IMR-90 (cell line): ENCODE data around the gene INO80. TPM values are rescaled to one million over a fixed set of nuclear protein-coding genes. Genes with fewer than 3 reads are reported as not detected.

Experiments
- ATAC-seq: fragments of 200-7000 bp; cut with Tn5 transposase; 2 replicates; pipeline ENCODE4 v1.9.1; 2020; ENCODE audit warnings: low read depth, mild to moderate bottlenecking, moderate library complexity
- BruUV-seq: library from RNA; stranded (reverse); fragments of 400-500 nt; replicated peaks from 2 replicates; lab custom pipeline; 2021; lab: Mats Ljungman, UMichigan
- CTCF ChIA-PET: fragments of 300-600 bp; formaldehyde crosslinking; extraction: SDS; loops from one replicate; lab custom pipeline; 2021; ENCODE audit warnings: antibody characterized with exemption; lab: Yijun Ruan, JAX
- POLR2A ChIA-PET: fragments of 300-600 bp; sonication (Branson Sonifier 250); formaldehyde crosslinking; loops from one replicate; lab custom pipeline; 2022; ENCODE audit warnings: antibody characterized with exemption; ENCODE audit not compliant: unreplicated experiment; lab: Charles Lee
- DNase-seq: peaks from one replicate; pipeline ENCODE4 v3.0.0; 2013
- H2AFZ ChIP-seq: replicated peaks from 2 replicates; pipeline ENCODE3; 2013; ENCODE audit warnings: low read length, mild to moderate bottlenecking; ENCODE audit not compliant: poor library complexity
- H2AK5ac ChIP-seq: 2 replicates; pipeline ENCODE4 v1.6.1; 2013; ENCODE audit warnings: low read depth, low read length, inconsistent platforms
- H2AK9ac ChIP-seq: replicated peaks from 2 replicates; pipeline ENCODE3; 2013; ENCODE audit warnings: mild to moderate bottlenecking, low read depth, low read length, moderate library complexity; ENCODE audit not compliant: poor library complexity
- H2BK120ac ChIP-seq: 2 replicates; pipeline ENCODE4 v1.6.1; 2013; ENCODE audit warnings: low read depth, low read length, inconsistent platforms
- H2BK15ac ChIP-seq: 3 replicates; pipeline ENCODE4 v1.6.1; 2013; ENCODE audit warnings: low read depth, low read length, inconsistent platforms
- H2BK20ac ChIP-seq: 2 replicates; pipeline ENCODE4 v1.6.1; 2013; ENCODE audit warnings: low read depth, mild to moderate bottlenecking, inconsistent platforms, low read length, moderate library complexity
- H2BK5ac ChIP-seq: 2 replicates; pipeline ENCODE4 v1.6.1; 2013; ENCODE audit warnings: mild to moderate bottlenecking, low read depth, low read length, inconsistent platforms; ENCODE audit not compliant: poor library complexity, severe bottlenecking
- H3K14ac ChIP-seq: replicated peaks from 2 replicates; pipeline ENCODE4 v1.6.1; 2013; ENCODE audit warnings: low read depth, low read length, inconsistent platforms
- H3K18ac ChIP-seq: 2 replicates; pipeline ENCODE4 v1.6.1; 2013; ENCODE audit warnings: low read depth, low read length, control low read depth
- H3K23ac ChIP-seq: 2 replicates; pipeline ENCODE4 v1.6.1; 2013; ENCODE audit warnings: low read depth, low read length, inconsistent platforms
- H3K27ac ChIP-seq: 2 replicates; pipeline ENCODE4 v1.5.1; 2013; ENCODE audit warnings: mild to moderate bottlenecking, control low read depth, low read length; ENCODE audit not compliant: insufficient read depth
- H3K27me3 ChIP-seq: 2 replicates; pipeline ENCODE4 v1.6.1; 2013; ENCODE audit warnings: low read length; ENCODE audit not compliant: control insufficient read depth, insufficient read depth
- H3K36me3 ChIP-seq: 2 replicates; pipeline ENCODE4 v1.6.1; 2013; ENCODE audit warnings: low read length, mixed read lengths; ENCODE audit not compliant: control insufficient read depth, insufficient read depth
- H3K4ac ChIP-seq: 2 replicates; pipeline ENCODE4 v1.6.1; 2013; ENCODE audit warnings: low read depth, low read length, inconsistent platforms
- H3K4me1 ChIP-seq: 2 replicates; pipeline ENCODE4 v1.6.1; 2013; ENCODE audit warnings: low read length, mixed read lengths; ENCODE audit not compliant: control insufficient read depth, insufficient read depth
- H3K4me2 ChIP-seq: 2 replicates; pipeline ENCODE4 v1.6.1; 2013; ENCODE audit warnings: low read depth, mild to moderate bottlenecking, control low read depth, low read length, moderate library complexity
- H3K4me3 ChIP-seq: 2 replicates; pipeline ENCODE4 v1.5.1; 2013; ENCODE audit warnings: low read depth, mild to moderate bottlenecking, control low read depth, low read length, moderate library complexity; ENCODE audit not compliant: insufficient read depth
- H3K56ac ChIP-seq: 2 replicates; pipeline ENCODE4 v1.6.1; 2013; ENCODE audit warnings: low read length, inconsistent platforms; ENCODE audit not compliant: insufficient read depth; ENCODE audit errors: extremely low read depth
- H3K79me1 ChIP-seq, 2 experiments: 2 replicates each; pipeline ENCODE4 v1.6.1; 2013; ENCODE audit warnings: low read length in 2 of 2, inconsistent platforms in 1 of 2, low read depth in 1 of 2
- H3K9ac ChIP-seq: 2 replicates; pipeline ENCODE4 v1.6.1; 2013; ENCODE audit warnings: low read depth, low read length, control low read depth
- H3K9me1 ChIP-seq: 2 replicates; pipeline ENCODE4 v1.6.1; 2013; ENCODE audit warnings: low read length, inconsistent platforms; ENCODE audit not compliant: insufficient read depth
- H3K9me3 ChIP-seq: 2 replicates; pipeline ENCODE4 v1.6.1; 2013; ENCODE audit warnings: low read length; ENCODE audit not compliant: control insufficient read depth, insufficient read depth
- H4K20me1 ChIP-seq: 2 replicates; pipeline ENCODE4 v1.6.1; 2013; ENCODE audit warnings: low read length, inconsistent platforms; ENCODE audit not compliant: insufficient read depth
- H4K5ac ChIP-seq: 2 replicates; pipeline ENCODE4 v1.6.1; 2013; ENCODE audit warnings: mild to moderate bottlenecking, low read depth, low read length, control low read depth
- H4K8ac ChIP-seq, 2 experiments: 2 replicates each; pipeline ENCODE4 v1.6.1; 2013; ENCODE audit warnings: low read depth in 2 of 2, low read length in 2 of 2, control low read depth in 1 of 2, inconsistent platforms in 1 of 2
- H4K91ac ChIP-seq: 2 replicates; pipeline ENCODE4 v1.6.1; 2013; ENCODE audit warnings: low read depth, low read length, inconsistent platforms; ENCODE audit not compliant: insufficient read depth
- MXI1 ChIP-seq: IDR thresholded peaks from 2 replicates; pipeline ENCODE4 v1.6.1; 2012; ENCODE audit warnings: low read depth, mild to moderate bottlenecking, low read length, moderate library complexity, borderline replicate concordance
- POLR2A ChIP-seq: IDR thresholded peaks from 2 replicates; pipeline ENCODE4 v1.6.1; 2012; ENCODE audit warnings: mild to moderate bottlenecking, low read depth, low read length
- RCOR1 ChIP-seq: IDR thresholded peaks from 2 replicates; pipeline ENCODE4 v1.6.1; 2012; ENCODE audit warnings: mild to moderate bottlenecking, low read length, improper control_type of control experiment; ENCODE audit not compliant: insufficient replicate concordance
- whole genome bisulfite sequencing, 2 experiments: methylation state at CpG; one replicate each; pipeline versions ENCODE4 v1.1.5 to v1.1.7; 2013; ENCODE audit warnings: missing lambda C conversion rate in 2 of 2; ENCODE audit not compliant: insufficient read length in 1 of 2; ENCODE audit errors: extremely low coverage in 2 of 2; 5-methylcytosine and 5-hydroxymethylcytosine counted together
- dilution Hi-C: fragments of 300-500 bp; cut with HindIII; formaldehyde crosslinking; loops from one replicate; pipeline ENCODE4 v1.14.3; 2018; ENCODE audit warnings: low sequenced_read_pairs; ENCODE audit not compliant: unreplicated experiment
- in situ Hi-C: fragments of 300-500 bp; cut with MboI; formaldehyde crosslinking; loops from 3 replicates; pipeline ENCODE4 v1.14.3; 2019; ENCODE audit warnings: low sequenced_read_pairs, inconsistent platforms, mixed read lengths
- intact Hi-C: fragments of 100-400 bp; cut with micrococcal nuclease; formaldehyde crosslinking; loops from 2 replicates; pipeline ENCODE4 v1.10.0; 2022
- polyA plus RNA-seq, 3 experiments: library from polyadenylated mRNA; depleted of rRNA; stranded (reverse); fragments of >200 nt; gene quantifications; 2 replicates each; pipeline ENCODE4 v1.2.3, GENCODE V29; 2012; ENCODE audit warnings: low replicate concordance in 1 of 3
- total RNA-seq: library from RNA; depleted of rRNA; stranded (reverse); fragments of >200 nt; gene quantifications from 2 replicates; pipeline ENCODE4 v1.2.3, GENCODE V29; 2012
- TF ChIP-seq, protein P1 (sequence below): conservative IDR thresholded peaks from 2 replicates; pipeline ENCODE4 v1.5.1; 2012; ENCODE audit warnings: mild to moderate bottlenecking, low read depth, low read length, improper control_type of control experiment

INO80 gene
- total and polyA plus RNA-seq, 2 of the 4 experiments (the other 2 are of a cell fraction) = 6.0 to 13.3 TPM

DNA sequence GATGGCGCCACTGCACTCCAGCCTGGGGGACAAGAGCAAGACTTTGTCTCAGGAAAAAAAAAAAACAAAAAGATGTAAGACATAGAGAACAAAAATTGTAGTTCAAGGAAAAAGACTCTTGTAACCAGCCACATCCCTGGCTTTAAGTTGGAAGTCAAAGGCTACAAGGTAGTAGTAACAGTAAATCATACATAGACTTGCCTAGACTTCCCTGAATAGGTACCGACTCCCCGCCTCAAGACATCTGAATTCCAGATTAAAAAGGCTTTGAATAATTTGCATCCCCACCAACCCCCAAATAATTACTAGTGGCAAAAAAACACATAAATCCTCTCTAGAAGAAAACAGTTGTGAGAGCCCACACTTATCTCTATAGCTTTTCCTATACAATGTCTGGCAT is 55.6 kb downstream of the INO80 start:
- ATAC-seq (no peak), DNase-seq (no peak)
- peaks cover 49% of the 10 kb centered on the region for H3K36me3 ChIP-seq
- ChIA-PET POLR2A (no interaction called here), CTCF (no interaction called here)
- H4K20me1 ChIP-seq = no peaks in the 10 kb centered on the region
- no peak overlapping the region for H4K5ac ChIP-seq
- intact Hi-C loops = no loop called here
- no peak overlapping the region for H2BK120ac ChIP-seq
- no peak overlapping the region for H2AK9ac ChIP-seq
- H3K9ac ChIP-seq = no peak overlapping the region
- dilution Hi-C loops = no loop called here
- no peak overlapping the region for H3K4ac ChIP-seq
- TF ChIP-seq, protein P1, sequence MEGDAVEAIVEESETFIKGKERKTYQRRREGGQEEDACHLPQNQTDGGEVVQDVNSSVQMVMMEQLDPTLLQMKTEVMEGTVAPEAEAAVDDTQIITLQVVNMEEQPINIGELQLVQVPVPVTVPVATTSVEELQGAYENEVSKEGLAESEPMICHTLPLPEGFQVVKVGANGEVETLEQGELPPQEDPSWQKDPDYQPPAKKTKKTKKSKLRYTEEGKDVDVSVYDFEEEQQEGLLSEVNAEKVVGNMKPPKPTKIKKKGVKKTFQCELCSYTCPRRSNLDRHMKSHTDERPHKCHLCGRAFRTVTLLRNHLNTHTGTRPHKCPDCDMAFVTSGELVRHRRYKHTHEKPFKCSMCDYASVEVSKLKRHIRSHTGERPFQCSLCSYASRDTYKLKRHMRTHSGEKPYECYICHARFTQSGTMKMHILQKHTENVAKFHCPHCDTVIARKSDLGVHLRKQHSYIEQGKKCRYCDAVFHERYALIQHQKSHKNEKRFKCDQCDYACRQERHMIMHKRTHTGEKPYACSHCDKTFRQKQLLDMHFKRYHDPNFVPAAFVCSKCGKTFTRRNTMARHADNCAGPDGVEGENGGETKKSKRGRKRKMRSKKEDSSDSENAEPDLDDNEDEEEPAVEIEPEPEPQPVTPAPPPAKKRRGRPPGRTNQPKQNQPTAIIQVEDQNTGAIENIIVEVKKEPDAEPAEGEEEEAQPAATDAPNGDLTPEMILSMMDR = no peak
- TF ChIP-seq POLR2A (no peak), RCOR1 (no peak), MXI1 (no peak)
- no peak overlapping the region for H3K18ac ChIP-seq
- H3K56ac ChIP-seq = no peak overlapping the region
- no peaks in the 10 kb centered on the region for H3K27me3 ChIP-seq
- no peak overlapping the region for H4K91ac ChIP-seq
- H2AK5ac ChIP-seq = no peak overlapping the region
- H2AFZ ChIP-seq = no peak overlapping the region
- H3K4me3 ChIP-seq = no peak overlapping the region
- H3K4me1 ChIP-seq = no peaks in the 10 kb centered on the region
- H2BK15ac ChIP-seq = no peak overlapping the region
- H3K14ac ChIP-seq = no peak overlapping the region
- H3K27ac ChIP-seq = no peak overlapping the region
- in situ Hi-C loops = no loop called here
- no TSS peak for BruUV-seq
- H3K79me1 ChIP-seq = peaks cover 0 to 4% of the 10 kb centered on the region in 2 experiments; a peak in 1 of 4 replicates
- WGBS, 2 experiments = 90% methylated on average over 3 of the region's 3 CpGs; no CpG with 5 or more reads in 1 of the 2 experiments
- H4K8ac ChIP-seq = no peak overlapping the region
- peaks cover 17% of the 10 kb centered on the region for H3K9me3 ChIP-seq
- H2BK5ac ChIP-seq = no peak overlapping the region
- H2BK20ac ChIP-seq = no peak overlapping the region
- no peak overlapping the region for H3K4me2 ChIP-seq
- no peaks in the 10 kb centered on the region for H3K9me1 ChIP-seq
- H3K23ac ChIP-seq = no peak overlapping the region
